GM15510 (cell line): ENCODE results near the gene RASAL2.

Experiments
- POLR2A ChIP-seq: IDR thresholded peaks from 3 replicates; pipeline ENCODE4 v1.6.1; 2011; ENCODE audit warnings: borderline replicate concordance; ENCODE audit not compliant: insufficient read length; ENCODE audit errors: extremely low read depth

RASAL2 gene

GRCh38 chr1:178379807-178380206, 285.9 kb downstream of the RASAL2 start:
- TF ChIP-seq POLR2A, result no peak

DNA sequence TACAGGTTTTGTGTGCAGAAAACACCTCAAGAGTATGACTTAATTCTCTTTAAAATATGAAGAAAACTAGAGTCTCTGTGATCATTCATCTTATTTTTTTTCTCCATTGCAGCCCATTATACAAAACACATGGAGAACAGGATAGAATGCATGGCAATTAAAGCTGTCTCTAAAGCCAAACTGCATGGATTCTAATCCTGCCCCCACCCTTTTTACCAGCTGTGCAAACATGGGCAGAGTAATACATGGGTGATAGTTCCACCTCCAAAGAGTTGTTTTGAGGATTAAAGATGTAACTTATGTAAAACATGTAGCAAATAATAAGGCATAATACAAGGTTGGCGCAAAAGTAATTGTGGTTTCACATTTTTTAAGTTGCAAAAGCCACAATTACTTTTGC, 288.5 kb downstream of the RASAL2 start:
- TF ChIP-seq POLR2A, result no peak

- TF ChIP-seq POLR2A, result no peak
Observed at GRCh38 chr1:178385662-178386061, 291.8 kb downstream of the RASAL2 start.

DNA sequence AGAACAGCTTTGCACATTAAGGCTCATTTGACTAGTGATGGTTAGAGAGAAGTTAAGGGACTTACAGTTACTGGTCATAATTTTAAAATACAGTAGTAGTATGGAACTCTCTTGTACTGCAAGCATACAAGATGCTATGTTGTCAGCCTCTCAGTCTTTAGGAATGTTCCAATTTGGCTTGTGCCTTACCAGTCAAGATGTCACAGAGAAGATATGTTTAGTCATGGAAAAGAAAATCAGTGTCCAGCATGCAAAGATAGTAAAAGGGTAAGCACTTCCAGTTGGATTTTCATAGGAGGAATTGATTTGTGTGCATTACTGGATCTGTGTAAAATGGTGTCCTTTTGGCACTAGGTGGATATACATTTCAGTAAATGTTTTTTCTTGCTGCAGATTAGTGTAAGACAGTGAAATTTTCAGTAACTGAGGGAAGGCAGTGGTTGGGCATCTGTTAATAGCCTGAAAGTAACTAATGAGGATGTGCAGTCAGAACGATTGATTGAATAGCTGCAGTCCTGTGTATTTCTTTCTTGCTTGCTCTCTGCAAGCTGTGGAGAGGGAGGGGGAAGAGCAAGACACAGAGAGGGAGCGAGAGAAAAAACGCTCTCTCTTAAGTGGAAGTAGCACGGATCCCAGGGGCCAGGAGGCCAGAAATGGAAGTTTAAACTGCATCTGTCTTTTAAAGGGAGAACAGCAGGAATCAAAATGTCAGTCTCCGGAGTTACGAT, 294.7 kb downstream of the RASAL2 start:
- no peak for TF ChIP-seq POLR2A

- TF ChIP-seq POLR2A, result no peak
Observed at GRCh38 chr1:178389441-178389840, 295.5 kb downstream of the RASAL2 start.

- TF ChIP-seq POLR2A, result no peak
Observed at GRCh38 chr1:178393370-178393769, 299.5 kb downstream of the RASAL2 start.

DNA sequence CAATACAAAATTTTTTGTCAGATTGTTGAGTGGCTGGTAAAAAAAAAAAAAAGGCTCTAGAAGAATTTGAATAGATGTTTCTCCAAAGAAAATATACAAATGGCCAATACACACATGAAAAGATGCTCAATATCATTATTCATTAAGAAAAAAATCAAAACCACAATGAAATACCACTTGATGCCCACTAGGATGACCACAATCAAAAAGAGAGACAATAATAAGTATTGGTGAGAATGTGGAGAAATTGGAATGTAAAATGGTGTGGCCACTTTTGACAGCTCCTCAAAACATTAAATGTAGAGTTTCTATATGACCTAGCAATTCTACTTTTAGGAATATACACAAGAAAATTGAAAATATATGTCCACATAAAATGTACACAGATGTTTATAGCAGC, 302.9 kb downstream of the RASAL2 start:
- no peak for TF ChIP-seq POLR2A

- TF ChIP-seq POLR2A, result no peak
Observed at GRCh38 chr1:178397678-178398077, 303.8 kb downstream of the RASAL2 start.

DNA sequence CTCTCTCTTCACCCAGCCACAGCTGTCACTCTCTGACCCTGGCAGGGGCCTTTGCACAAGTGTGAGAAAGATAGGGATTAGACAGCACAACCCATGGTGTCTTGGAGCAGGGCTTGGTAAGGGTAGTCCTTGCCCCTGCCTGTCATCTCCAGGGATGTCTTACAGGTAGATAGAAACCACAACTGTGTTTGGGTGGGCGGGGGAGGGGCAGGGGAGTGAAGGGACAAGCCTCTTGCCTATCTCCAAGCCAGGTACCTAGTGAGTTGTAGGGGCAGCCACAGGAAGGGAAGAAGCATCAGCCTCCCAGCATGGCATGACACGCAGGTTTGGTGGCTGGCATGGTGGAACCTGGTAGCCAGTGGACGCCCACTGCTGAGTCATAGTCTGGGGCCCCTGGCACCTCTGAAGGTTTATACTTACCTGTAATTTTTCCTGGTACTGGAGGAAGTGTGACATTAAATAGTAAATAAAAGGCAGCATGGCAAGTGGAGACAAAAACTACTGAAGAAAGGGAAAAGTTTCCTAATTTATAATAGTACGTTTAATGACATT, 305.3 kb downstream of the RASAL2 start:
- TF ChIP-seq POLR2A, result no peak

DNA sequence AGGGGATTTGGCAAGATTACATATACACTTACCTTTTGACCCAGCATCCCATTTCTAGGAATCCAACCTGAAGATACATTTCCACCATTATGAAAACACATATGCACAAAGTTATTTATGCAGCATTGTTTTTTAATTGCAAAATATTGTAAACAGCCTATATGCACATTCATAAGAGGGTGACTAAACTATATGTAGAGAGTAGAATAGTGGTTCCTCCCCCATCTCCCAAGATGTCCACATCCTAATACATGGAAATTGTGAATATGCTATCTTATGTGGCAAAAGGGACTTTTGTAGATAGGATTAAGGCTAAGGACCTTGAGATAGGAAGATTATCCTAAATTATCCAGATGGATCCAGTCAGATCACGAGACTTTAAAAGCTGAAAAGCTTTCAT, 311.2 kb downstream of the RASAL2 start:
- TF ChIP-seq POLR2A, result no peak

DNA sequence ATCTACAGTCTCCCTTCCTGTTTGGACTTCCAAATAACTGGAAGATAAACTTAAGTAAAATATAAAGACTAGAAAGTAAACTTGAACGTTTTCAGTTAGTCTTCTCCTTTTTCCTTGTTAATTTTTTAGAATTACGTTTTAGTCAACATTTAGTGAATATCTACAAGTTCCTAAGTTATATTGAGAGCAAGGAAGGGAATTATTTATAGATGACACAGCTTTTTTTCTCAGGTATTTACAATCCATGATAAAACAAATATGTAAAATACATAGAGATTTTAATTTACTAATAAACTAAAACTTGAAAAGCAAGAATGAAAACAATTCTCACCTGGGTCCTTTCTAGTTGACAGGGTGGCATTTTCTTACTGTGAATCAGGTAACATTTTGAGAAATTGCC, 313.3 kb downstream of the RASAL2 start:
- TF ChIP-seq POLR2A, result no peak

- no peak for TF ChIP-seq POLR2A
Observed at GRCh38 chr1:178407655-178408054, 313.8 kb downstream of the RASAL2 start.

GRCh38 chr1:178408871-178409270, 315.0 kb downstream of the RASAL2 start:
- no peak for TF ChIP-seq POLR2A

DNA sequence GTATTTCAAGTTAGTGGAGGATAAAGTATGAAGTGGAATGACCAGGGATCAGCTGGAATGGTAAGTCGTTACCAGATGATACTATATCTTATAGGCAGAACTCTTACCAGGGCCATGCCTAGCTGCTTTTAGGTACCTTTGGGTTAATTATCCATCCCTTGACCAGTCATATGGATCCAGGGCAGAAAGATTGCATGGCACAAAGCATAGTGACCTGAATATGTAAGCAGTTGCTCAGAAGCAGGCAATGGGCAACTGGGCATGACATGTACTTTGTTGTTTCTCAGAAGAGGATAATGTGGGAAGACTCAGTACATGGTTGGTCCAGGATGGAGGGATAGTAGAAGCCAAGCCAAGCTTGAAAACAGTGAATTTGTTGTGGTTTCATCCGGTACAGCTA, 315.6 kb downstream of the RASAL2 start:
- no peak for TF ChIP-seq POLR2A

DNA sequence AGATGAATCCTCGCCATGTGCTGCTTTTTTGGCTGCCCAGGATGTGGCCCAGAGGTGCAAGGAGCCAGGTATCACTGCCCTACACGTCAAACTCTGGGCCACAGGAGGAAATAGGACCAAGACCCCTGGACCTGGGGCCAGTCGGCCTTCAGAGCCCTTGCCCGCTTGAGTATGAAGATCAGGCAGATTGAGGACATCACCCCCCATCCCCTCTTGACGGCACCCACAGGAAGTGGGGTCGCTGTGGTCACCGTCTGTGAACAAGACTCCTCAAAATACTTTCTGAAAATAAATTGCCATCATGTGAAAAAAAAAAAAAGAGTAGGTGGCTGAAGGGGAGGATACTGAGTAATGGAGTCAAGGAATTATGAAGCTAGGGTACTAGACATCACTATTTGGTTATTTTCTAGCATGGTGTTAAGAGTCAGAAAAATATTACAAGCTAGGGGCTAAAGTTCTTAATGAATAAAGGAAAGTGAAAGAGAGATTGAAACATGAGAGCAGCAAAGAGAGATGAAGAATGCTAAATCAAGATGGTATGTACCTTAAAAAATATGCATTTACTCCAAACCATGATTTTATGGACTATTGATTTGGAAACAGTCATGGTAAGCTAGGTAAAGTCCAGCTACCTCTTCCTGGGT, 318.0 kb downstream of the RASAL2 start:
- no peak for TF ChIP-seq POLR2A

GRCh38 chr1:178412400-178412770, 318.5 kb downstream of the RASAL2 start:
- TF ChIP-seq POLR2A, result no peak
